ENCODE results near the gene SNRNP70. TPM values are rescaled to one million over a fixed set of nuclear protein-coding genes. Genes with fewer than 3 reads are reported as not detected.

The SNRNP70 gene
- total and polyA plus RNA-seq, 2 donors: 166 to 191 TPM

DNA sequence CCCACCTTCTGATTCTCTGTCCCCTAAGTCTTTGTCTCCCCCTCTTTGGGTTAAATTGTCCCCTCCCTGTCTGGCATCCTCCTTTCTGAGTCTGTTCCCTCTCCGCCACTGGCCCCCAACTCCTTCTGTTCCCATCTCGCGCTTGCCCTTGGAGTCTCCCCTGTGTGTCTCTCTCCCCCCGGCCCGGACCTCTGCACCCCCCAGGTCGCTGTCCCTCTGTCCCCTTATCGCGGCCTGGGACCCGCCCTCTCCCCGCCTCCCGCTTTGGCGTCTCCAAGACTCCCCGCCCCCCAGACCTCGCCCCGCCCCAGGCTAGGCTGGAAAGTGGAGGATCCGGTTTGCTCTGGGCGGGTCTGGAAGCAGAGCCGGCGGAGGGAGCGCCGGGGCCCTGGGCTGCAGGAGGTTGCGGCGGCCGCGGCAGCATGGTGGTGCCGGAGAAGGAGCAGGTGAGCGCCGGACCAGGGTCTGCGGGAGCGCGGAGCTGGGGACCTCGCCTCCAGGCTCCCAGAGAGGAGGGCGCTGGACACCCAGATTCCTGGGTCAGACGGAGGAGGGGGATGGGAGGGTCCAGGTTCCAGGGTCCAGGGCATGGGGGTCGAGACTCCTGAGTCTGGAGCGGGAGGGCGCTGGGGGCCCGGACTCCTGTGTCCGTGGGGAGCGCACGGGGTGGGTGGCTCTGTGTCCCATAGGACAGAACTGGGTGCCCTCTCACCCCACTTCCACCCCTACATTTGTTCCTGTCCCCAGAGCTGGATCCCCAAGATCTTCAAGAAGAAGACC is 72.4 kb downstream of the SNRNP70 start, which contains the start of gene TRPM4:
TSS of gene TRPM4 (plus strand) at position 348 of the 780 bp plus-strand sequence. CDS start at position 423, 75 bp downstream.
- H3K4me3 ChIP-seq (ENCODE audit: low read depth, low read length): peak within 1 kb of the TSS; percentile 67
- DNase-seq (ENCODE audit: extremely low spot score): peak; percentile 84
- under 1% methylated on average over 41 of the region's 41 CpGs for WGBS
- no peaks in the 10 kb centered on the region for H3K36me3 ChIP-seq (ENCODE audit: insufficient read depth)
- peak within 1 kb of the TSS; percentile 82 for H3K27ac ChIP-seq (ENCODE audit: low read depth)
- H3K4me1 ChIP-seq (ENCODE audit: insufficient read depth): no peaks in the 10 kb centered on the region

Small RNA genes within 50 kb of the gene (small RNA-seq; reads per million reads assigned to genes)
- not detected for gene RN7SL708P

Other genes starting within 250 kb of the SNRNP70 start
- gene HSD17B14, start 249.0 kb upstream of the SNRNP70 start, total RNA-seq: 3.4 TPM
- gene HSD17B14, start 249.0 kb upstream of the SNRNP70 start, polyA plus RNA-seq: 18.6 TPM
- gene PLEKHA4, start 216.8 kb upstream of the SNRNP70 start, total RNA-seq: 11.5 TPM
- gene PLEKHA4, start 216.8 kb upstream of the SNRNP70 start, polyA plus RNA-seq: 56.4 TPM
- 21.8 TPM for gene PPP1R15A, start 213.0 kb upstream of the SNRNP70 start, total RNA-seq
- 122 TPM for gene PPP1R15A, start 213.0 kb upstream of the SNRNP70 start, polyA plus RNA-seq
- not detected for gene TULP2, start 186.7 kb upstream of the SNRNP70 start, total RNA-seq
- gene TULP2, start 186.7 kb upstream of the SNRNP70 start, polyA plus RNA-seq: 0.57 TPM
- 107 TPM for gene NUCB1, start 185.1 kb upstream of the SNRNP70 start, total RNA-seq
- gene NUCB1, start 185.1 kb upstream of the SNRNP70 start, polyA plus RNA-seq: 478 TPM
- gene DHDH, start 151.8 kb upstream of the SNRNP70 start, total RNA-seq: 0.37 TPM
- gene DHDH, start 151.8 kb upstream of the SNRNP70 start, polyA plus RNA-seq: 0.75 TPM
- 13.1 TPM for gene BAX, start 130.6 kb upstream of the SNRNP70 start, total RNA-seq
- gene BAX, start 130.6 kb upstream of the SNRNP70 start, polyA plus RNA-seq: 73.0 TPM
- gene FTL, start 120.1 kb upstream of the SNRNP70 start, total RNA-seq: 1,234 TPM
- gene FTL, start 120.1 kb upstream of the SNRNP70 start, polyA plus RNA-seq: 4,798 TPM
- gene GYS1, start 92.1 kb upstream of the SNRNP70 start, total RNA-seq: 33.3 TPM
- gene GYS1, start 92.1 kb upstream of the SNRNP70 start, polyA plus RNA-seq: 39.5 TPM
- 61.3 TPM for gene RUVBL2, start 91.6 kb upstream of the SNRNP70 start, total RNA-seq
- 83.4 TPM for gene RUVBL2, start 91.6 kb upstream of the SNRNP70 start, polyA plus RNA-seq
- gene LHB, start 68.4 kb upstream of the SNRNP70 start, total RNA-seq: not detected
- not detected for gene LHB, start 68.4 kb upstream of the SNRNP70 start, polyA plus RNA-seq
- gene CGB3, start 61.1 kb upstream of the SNRNP70 start, total RNA-seq: not detected
- gene CGB3, start 61.1 kb upstream of the SNRNP70 start, polyA plus RNA-seq: not detected
- not detected for gene CGB2, start 53.6 kb upstream of the SNRNP70 start, total RNA-seq
- not detected for gene CGB2, start 53.6 kb upstream of the SNRNP70 start, polyA plus RNA-seq
- not detected for gene CGB1, start 48.6 kb upstream of the SNRNP70 start, total RNA-seq
- not detected for gene CGB1, start 48.6 kb upstream of the SNRNP70 start, polyA plus RNA-seq
- not detected for gene CGB5, start 41.6 kb upstream of the SNRNP70 start, total RNA-seq
- gene CGB5, start 41.6 kb upstream of the SNRNP70 start, polyA plus RNA-seq: not detected
- gene CGB8, start 36.3 kb upstream of the SNRNP70 start, total RNA-seq: not detected
- gene CGB8, start 36.3 kb upstream of the SNRNP70 start, polyA plus RNA-seq: not detected
- not detected for gene CGB7, start 27.7 kb upstream of the SNRNP70 start, total RNA-seq
- 0.37 TPM for gene CGB7, start 27.7 kb upstream of the SNRNP70 start, polyA plus RNA-seq
- 2.5 TPM for gene NTF4, start 20.6 kb upstream of the SNRNP70 start, total RNA-seq
- 4.1 TPM for gene NTF4, start 20.6 kb upstream of the SNRNP70 start, polyA plus RNA-seq
- gene KCNA7, start 12.8 kb upstream of the SNRNP70 start, total RNA-seq: not detected
- gene KCNA7, start 12.8 kb upstream of the SNRNP70 start, polyA plus RNA-seq: not detected
- gene LIN7B, start 28.9 kb downstream of the SNRNP70 start, total RNA-seq: 4.7 TPM
- gene LIN7B, start 28.9 kb downstream of the SNRNP70 start, polyA plus RNA-seq: 18.5 TPM
- gene C19orf73, start 33.7 kb downstream of the SNRNP70 start, total RNA-seq: not detected
- 1.6 TPM for gene C19orf73, start 33.7 kb downstream of the SNRNP70 start, polyA plus RNA-seq
- gene PPFIA3, start 34.1 kb downstream of the SNRNP70 start, total RNA-seq: 5.2 TPM
- 12.2 TPM for gene PPFIA3, start 34.1 kb downstream of the SNRNP70 start, polyA plus RNA-seq
- 5.2 TPM for gene HRC, start 69.9 kb downstream of the SNRNP70 start, total RNA-seq
- gene HRC, start 69.9 kb downstream of the SNRNP70 start, polyA plus RNA-seq: 3.8 TPM
- 18.0 TPM for gene TRPM4, start 72.3 kb downstream of the SNRNP70 start, total RNA-seq
- 18.8 TPM for gene TRPM4, start 72.3 kb downstream of the SNRNP70 start, polyA plus RNA-seq
- 0.26 TPM for gene SLC6A16, start 239.7 kb downstream of the SNRNP70 start, total RNA-seq
- gene SLC6A16, start 239.7 kb downstream of the SNRNP70 start, polyA plus RNA-seq: 2.0 TPM
- gene CD37, start 250.0 kb downstream of the SNRNP70 start, total RNA-seq: 6.5 TPM
- gene CD37, start 250.0 kb downstream of the SNRNP70 start, polyA plus RNA-seq: 12.4 TPM

Data from urinary bladder (tissue), 4 donors.